ENCODE measurements around the gene POLR1C.
"Not testable (repeated sequence)": the region's sequence is repeated elsewhere in the genome, so short reads cannot be mapped to it uniquely, and the experiment has no call there.

Gene POLR1C

DNA sequence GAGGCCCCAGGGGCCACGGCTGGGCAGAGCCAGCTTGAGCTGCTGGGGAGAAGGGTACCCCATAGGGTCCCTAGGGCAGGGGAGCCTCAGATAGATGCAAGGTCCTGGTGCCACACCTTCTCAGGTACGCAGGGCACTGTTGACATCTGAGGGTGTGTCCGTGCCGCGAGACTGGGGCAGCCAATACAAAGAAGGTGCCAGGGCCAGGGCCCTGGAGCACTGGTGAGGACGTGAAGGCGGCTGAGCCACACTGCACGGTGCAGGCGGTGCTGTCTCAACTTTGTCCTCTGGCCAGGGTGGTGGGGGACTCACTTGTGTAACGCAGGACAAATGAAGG, 6.1 kb upstream of the POLR1C start:
- DNase-seq = no peak

DNA sequence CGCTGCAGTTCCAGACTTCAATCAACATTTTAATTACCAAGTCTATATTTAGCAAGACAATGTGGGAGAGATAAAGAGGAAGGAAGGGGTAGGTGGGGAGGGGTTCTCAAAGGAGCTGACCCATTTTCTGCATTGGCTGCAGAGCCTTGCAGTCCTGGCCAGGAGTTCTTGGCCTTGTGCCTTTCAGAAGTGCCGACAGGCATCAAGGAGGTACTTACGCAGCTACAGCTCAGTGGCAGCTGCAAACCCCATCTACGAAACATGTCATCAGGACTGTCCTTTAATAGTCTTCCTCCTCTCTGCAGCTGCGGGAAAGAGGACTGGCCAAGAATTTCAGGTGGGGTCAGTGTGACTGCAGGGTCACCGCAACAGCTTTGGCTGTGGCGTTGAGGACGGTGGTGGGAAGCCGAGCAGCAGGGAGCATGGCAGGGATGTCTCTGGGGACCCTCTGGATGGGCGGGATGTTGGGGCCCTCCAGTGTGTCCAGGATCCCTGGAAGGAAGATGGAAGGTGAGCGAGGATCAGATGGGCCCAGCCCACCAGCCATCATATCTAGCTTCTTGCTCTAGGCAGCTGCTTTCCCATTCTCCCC, 5.0 kb upstream of the POLR1C start:
- no peak for DNase-seq

GRCh38 chr6:43515808-43516207, 1.1 kb upstream of the POLR1C start:
- no peak for DNase-seq

DNA sequence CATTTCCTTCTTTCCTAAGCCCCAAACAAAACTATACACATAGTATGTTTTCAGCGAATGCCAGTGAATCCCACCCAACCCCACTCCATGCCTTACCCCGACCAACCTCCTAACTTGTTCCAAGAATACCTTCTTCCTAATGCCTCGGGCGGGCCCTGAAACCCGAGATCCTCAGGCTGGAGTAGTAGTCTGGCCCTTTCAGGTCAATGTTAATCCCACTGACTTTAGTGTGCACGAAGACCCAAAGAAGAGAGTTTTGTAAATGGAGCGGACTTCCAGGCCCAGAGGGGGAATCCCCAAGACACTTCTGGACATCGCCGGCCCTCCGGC, 557 bp upstream of the POLR1C start:
- DNase-seq = no peak

DNA sequence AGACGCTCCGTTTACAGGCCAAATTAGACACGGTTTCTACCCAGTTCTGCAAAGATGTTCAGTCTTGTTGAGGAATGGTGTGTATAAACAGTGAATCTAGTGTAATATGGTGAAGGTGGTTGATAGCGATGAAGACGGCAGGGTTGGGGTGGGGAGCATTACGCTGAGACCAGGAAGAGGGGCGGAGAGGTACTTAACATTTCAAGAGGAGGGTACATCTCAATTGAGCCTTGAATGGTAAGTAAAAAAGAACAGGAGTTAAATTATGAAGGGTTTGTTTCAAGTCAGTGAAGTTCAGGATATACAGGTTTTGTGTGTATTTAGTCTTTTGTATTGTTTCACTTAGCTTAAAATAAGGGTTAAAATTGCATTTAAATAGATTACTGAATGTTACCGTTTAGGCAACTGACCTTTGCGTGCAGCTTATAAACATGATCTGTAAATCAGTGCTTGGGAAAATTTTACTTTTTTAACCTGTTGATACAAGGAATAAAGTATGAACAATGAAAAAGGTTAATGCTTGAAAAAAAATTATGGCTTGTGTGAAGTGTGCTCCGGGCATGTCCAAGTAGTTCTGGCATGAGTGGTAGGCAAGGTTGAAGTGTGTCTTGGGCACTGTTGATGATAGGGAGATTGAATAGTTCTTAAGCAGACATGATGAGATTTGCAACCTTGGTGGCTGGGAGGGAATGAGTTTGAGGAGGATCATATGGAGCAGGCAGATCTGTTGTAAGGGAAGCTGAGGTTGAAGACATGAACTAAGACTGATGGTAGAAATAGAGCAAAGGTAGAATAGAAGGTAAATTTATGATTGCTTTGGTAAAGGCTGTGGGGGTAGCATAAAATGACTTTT, 842 bp downstream of the POLR1C start:
- no peak for DNase-seq

GRCh38 chr6:43520097-43520496, 3.2 kb downstream of the POLR1C start:
- no peak for DNase-seq

- DNase-seq = no peak
Measured at GRCh38 chr6:43521836-43522235, 4.9 kb downstream of the POLR1C start.

DNA sequence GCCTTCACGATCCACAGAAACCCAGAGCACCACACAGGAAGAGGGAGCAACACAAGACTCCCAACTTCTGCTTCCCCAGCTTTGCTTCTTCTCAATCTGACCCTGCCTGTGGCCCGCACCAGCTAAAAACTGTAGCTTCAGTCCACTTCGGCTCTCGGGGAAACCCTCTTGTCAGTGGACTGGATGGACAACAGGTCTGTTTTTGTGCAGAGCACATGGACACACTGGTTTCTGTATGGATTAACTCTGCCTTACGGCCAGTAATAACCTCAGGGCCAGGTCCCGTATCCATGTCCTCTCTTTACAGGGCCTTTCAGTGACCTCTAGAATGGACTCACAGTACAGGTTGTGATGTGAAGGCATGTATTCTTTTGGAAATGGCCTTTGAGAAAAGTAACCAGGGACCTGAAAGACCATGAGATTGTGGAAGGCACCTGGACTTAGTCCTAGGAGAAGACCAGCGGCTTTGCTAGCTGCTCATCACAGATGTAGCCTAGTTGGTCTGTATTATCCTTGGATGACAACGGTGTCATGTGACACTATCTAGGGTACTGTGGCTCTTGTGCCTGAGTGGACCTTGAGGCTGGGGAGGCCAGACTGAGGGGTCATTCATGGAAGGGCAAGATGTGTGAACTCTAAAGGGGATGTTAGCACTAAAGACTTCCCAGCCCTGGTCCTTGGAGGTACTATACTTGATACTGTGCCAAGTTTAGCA, 5.8 kb downstream of the POLR1C start:
- no peak for DNase-seq

DNA sequence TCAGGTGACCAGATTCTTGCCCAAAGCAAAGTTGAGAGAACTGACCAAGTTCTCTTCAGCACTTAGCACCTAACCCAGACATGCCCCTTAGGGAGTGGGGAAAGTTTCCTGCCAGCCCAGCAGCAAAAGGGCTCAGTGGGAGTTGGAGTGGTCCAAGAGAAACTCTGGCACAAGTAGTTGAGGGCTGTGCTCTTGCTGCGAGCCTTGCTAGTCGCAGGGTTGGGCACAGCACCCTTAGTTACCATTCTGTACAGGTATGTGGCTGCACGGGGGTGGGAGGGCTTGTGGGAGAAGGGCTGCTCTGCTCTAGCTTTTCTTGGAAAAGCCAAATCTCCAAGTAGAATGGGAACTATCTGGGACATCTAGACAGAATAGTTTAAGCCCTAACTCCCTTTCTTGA, 6.4 kb downstream of the POLR1C start:
- no peak for DNase-seq

DNA sequence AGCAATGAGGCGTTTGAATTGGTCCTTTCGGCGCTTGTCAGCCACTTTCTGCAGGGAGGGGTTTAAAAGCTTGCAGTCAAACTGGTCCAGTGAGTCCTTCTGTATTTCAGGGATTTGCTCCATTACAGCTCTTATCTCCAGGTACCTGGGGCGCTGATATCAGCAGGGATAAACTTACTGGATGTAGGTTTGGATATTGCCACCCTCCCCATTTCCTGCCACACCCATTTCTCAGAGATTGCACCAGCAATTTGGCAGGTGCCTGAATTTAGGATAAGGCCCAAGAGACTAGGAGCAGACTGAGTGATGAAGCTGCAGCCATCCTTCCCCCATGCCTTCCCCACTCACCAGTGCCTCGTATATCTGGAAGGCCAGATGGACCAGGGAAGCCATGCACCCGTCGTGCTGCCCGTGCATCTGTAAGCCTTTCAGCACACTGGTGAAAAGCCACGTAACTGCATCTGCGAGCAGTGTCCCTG, 7.6 kb downstream of the POLR1C start:
- DNase-seq = no peak

- DNase-seq = no peak
Measured at GRCh38 chr6:43532201-43532600, 15.3 kb downstream of the POLR1C start.

- not testable (repeated sequence) for DNase-seq
Measured at GRCh38 chr6:43538986-43539385, 22.1 kb downstream of the POLR1C start.

- DNase-seq = not testable (repeated sequence)
Measured at GRCh38 chr6:43539409-43539808, 22.5 kb downstream of the POLR1C start.

- no peak for DNase-seq
Measured at GRCh38 chr6:43540507-43540906, 23.6 kb downstream of the POLR1C start.

GRCh38 chr6:43541774-43542471, 25.0 kb downstream of the POLR1C start:
- DNase-seq = no peak

DNA sequence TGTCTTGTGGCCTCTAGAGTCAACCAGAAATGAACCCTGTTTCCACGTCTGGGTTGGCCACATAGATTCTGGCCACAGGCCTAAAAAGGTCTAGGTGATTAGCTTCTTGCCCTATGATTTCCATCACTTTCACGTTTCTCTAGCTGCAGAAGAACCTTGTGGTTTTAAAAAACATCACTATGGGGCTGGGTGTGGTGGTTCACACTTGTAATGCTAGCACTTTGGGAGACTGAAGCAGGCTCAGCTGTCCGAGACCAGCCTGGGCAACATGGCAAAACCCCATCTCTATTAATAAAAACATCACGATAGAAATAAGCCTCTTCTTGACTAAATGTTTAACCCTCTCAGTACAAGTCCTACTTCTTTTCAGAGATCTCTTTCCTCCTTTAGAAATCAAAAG, 27.6 kb downstream of the POLR1C start:
- no peak for DNase-seq

DNA sequence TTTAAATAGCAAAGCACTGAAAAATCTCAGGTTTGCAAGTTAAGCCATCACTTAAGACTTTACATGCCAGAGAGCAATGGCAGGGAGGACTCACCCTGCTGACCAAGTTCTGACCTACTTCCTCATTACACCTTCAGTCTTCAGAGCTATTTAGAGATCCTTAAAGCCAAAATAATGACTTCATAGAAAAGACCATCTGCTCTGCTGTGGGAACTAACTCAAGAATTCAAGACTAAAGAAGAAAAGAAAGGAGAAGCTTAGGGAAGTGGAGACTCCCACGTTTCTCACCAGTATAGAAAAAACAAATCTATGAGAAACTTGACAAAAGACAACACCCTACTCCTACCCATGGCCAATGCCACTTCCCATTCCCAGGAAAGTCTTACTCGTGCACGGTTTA, 30.3 kb downstream of the POLR1C start:
- DNase-seq = no peak

GRCh38 chr6:43557620-43558019, 40.7 kb downstream of the POLR1C start:
- not testable (repeated sequence) for DNase-seq

DNA sequence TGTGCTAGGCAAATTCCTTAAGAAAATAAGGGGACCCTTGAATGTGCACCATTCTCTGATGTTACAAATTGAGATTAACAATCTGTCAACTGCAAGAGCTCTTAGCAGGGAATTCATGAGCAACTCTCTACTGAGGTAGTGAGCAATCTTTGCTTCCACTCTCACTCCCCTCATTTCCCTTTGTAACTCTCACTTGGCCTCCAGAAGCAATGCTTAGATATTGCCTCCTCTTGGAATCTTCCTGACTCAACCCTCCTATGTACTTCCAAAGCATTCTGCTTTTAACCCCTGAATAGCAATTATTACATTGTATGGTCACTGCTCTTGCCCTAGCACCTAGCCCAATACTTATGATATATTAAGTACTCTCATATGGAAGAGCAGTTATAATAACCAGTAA, 42.4 kb downstream of the POLR1C start:
- DNase-seq = no peak

DNA sequence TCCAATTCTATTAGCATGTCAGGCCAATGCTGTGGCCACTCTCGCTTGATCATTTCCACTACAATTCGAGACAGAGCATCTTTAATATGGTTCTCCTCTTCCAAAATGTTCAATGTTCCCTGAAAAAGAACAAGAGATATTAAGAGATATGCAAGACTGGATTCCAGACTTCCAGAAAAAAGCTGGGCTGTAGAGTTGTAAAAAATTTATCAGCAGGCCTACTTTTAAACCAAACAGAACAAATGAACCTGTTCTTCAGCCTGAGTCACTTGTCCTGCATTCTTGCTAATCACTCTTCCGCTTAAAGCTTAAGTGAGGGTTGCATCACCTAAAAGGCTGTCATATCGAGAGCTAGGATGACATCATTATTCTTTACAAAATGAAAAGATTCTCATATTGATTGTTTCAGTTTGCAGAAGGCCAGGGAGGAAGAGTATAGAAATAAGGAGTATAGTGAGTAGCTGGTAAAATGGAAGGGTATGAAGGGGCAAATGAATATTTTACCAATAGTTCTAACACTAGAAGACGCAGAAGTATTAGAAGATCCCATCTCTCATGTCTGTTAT, 54.1 kb downstream of the POLR1C start:
- no peak for DNase-seq

Data from stimulated activated naive CD4-positive, alpha-beta T cell treated with Interleukin-2 at 50 U/mL for 16 hours (primary cell).